Measurements from ENCODE around the gene FGFR3. TPM values are rescaled to one million over a fixed set of nuclear protein-coding genes. Genes with fewer than 3 reads are reported as not detected.
A peak's percentile ranks its signal among the peaks of the same experiment; 100 is the strongest.

Gene FGFR3
- total RNA-seq, 2 experiments from 2014 or later: not detected

DNA sequence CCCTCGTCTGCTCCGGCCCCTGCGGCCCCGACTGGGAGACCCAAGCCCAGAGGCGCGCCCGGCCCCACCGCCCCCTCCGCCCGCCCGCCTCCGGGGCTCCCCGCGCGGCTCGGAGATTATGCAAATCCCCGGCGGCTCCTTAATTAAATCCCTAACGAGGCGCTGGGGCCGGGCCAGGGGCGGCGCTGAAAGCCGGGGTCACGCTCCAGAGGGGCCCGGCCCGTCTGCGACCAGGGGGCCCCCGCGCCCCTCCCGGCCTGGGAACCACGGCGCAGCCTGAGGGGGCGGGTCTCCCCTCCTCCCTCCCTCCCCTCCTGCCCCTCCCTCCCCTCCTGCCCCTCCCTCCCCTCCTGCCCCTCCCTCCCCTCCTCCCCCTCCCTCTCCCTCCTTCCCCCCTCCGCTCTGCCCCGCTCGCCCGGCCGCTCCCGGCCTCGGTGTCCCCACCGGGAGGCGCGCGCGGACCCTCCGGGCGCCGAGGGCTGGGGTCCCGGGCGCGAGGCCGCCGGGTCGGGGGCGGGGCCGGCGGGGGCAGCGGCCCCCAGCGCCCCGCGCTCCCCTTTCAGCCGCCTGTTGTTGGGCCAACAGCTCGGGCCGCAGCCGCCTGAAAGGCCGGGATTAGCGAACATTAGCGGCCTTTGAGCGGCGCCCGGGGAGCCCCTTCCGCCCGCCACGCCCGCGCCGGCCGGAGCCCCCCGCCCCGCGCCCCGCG lies 25.9 kb upstream of the FGFR3 start:
- Histone ChIP-seq H2AFZ (ENCODE audit: low read length) (no peak overlapping the region), H3K4me3 (ENCODE audit: low read depth, low read length, poor library complexity, severe bottlenecking) (peak overlapping the region; percentile 59), H3K4me1 (ENCODE audit: insufficient read depth, low read length, poor library complexity, severe bottlenecking) (peaks cover 5% of the 10 kb centered on the region), H3K36me3 (ENCODE audit: insufficient read depth, low read length) (no peaks in the 10 kb centered on the region), H3K9me3 (ENCODE audit: low read length) (no peaks in the 10 kb centered on the region), H3K27ac (ENCODE audit: low read depth, low read length, poor library complexity, severe bottlenecking) (no peak overlapping the region), H3K4me2 (ENCODE audit: low read length) (peak overlapping the region; percentile 52; the same call in 1 of the 2 replicates), H3K79me2 (ENCODE audit: insufficient read depth, low read depth, low read length) (no peaks in the 10 kb centered on the region), H3K9me2 (ENCODE audit: insufficient read depth, low read length) (no peaks in the 10 kb centered on the region), H4K20me1 (ENCODE audit: insufficient read depth, low read length) (no peaks in the 10 kb centered on the region)
- BruUV-seq (replicated peaks): no TSS peak
- ChIA-PET POLR2A (no interaction called here), CTCF (ENCODE audit: unreplicated experiment) (interaction anchor here (0.6 kb wide), 1 partner anchor 74 kb away, joined by 3 read pairs; no protein-coding TSS in a partner anchor)
- TF ChIP-seq, protein P1, sequence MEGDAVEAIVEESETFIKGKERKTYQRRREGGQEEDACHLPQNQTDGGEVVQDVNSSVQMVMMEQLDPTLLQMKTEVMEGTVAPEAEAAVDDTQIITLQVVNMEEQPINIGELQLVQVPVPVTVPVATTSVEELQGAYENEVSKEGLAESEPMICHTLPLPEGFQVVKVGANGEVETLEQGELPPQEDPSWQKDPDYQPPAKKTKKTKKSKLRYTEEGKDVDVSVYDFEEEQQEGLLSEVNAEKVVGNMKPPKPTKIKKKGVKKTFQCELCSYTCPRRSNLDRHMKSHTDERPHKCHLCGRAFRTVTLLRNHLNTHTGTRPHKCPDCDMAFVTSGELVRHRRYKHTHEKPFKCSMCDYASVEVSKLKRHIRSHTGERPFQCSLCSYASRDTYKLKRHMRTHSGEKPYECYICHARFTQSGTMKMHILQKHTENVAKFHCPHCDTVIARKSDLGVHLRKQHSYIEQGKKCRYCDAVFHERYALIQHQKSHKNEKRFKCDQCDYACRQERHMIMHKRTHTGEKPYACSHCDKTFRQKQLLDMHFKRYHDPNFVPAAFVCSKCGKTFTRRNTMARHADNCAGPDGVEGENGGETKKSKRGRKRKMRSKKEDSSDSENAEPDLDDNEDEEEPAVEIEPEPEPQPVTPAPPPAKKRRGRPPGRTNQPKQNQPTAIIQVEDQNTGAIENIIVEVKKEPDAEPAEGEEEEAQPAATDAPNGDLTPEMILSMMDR (conservative IDR thresholded peaks at IDR 0.05; ENCODE audit: low read length): no peak
- TF ChIP-seq EZH2phosphoT487 (IDR thresholded peaks at IDR 0.05; ENCODE audit: borderline replicate concordance, low read depth, low read length): no peak
- intact Hi-C loops (cut with micrococcal nuclease; ENCODE audit: unreplicated experiment): no loop called here
- DNase-seq (ENCODE audit: low spot score): peak; percentile 55

DNA sequence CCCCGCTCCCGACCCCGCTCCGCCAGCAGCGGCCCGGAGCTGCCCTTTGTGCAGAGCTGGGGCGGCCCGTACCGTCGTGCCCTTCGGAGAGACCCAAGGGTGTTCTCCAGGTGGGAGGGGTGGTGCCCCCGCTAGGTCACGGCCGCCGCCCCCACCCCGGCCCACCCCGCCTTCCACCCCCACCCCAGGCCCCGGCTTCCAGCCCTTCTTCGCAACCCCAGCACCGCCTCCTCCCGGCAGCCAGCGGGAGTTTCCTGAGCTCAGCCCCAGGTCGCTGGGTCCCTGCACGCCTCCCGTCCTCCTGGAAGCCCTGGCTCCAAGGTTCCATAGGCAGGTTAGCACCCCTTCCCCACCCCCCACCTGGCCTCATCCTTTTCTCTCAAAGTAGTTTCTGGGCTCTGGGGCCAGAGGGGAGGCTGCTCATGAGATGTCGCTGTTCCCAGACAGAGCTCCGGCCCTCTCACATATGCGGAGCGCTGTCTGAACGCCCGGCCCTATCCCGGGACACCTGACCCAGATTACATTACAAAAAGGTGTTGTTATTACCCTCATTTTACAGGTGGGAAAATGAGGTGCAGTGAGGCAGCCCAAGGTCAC lies 25.2 kb upstream of the FGFR3 start:
- Histone ChIP-seq H2AFZ (ENCODE audit: low read length) (no peak overlapping the region), H3K27ac (ENCODE audit: low read depth, low read length, poor library complexity, severe bottlenecking) (no peak overlapping the region), H3K36me3 (ENCODE audit: insufficient read depth, low read length) (no peaks in the 10 kb centered on the region), H3K79me2 (ENCODE audit: insufficient read depth, low read depth, low read length) (no peaks in the 10 kb centered on the region), H3K4me2 (ENCODE audit: low read length) (peak overlapping the region; percentile 64), H3K9me2 (ENCODE audit: insufficient read depth, low read length) (no peaks in the 10 kb centered on the region), H3K4me1 (ENCODE audit: insufficient read depth, low read length, poor library complexity, severe bottlenecking) (peaks cover 5% of the 10 kb centered on the region), H3K4me3 (ENCODE audit: low read depth, low read length, poor library complexity, severe bottlenecking) (peak overlapping the region; percentile 59), H4K20me1 (ENCODE audit: insufficient read depth, low read length) (no peaks in the 10 kb centered on the region), H3K9me3 (ENCODE audit: low read length) (no peaks in the 10 kb centered on the region)
- CTCF ChIA-PET (ENCODE audit: unreplicated experiment): interaction anchor here (0.6 kb wide), 2 partner anchors 42 to 74 kb away, joined by 3 to 4 read pairs; no protein-coding TSS in a partner anchor
- POLR2A ChIA-PET: no interaction called here
- no TSS peak for BruUV-seq (replicated peaks)
- intact Hi-C loops (cut with micrococcal nuclease; ENCODE audit: unreplicated experiment): no loop called here
- TF ChIP-seq EZH2phosphoT487 (IDR thresholded peaks at IDR 0.05; ENCODE audit: borderline replicate concordance, low read depth, low read length): no peak
- TF ChIP-seq, protein P1 (conservative IDR thresholded peaks at IDR 0.05; ENCODE audit: low read length): peak; percentile 50
- peak; percentile 47 for DNase-seq (ENCODE audit: low spot score)

All from OCI-LY7 (cell line).